ENCODE data around the gene FDXR.

DNA sequence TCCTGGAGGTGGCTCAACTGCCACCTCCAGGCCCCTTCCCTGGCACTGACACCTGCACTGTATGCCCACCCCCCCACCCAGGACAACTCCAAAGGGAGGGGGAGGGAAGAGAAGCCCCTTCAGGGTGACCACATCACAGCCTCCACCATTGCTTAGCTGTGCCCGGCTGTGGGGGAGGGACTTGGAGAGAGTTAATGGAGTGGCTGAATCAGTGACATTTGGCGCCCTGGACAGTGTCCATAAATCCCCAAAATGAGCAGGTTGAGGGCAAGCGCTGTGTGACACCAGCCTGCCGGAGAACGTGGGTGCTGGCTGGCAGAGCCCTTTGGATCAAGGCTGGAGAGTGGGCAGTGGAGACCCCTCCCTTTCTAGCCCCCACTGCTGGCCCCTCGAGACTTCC lies 49.4 kb upstream of the FDXR start:
- no peak for TF ChIP-seq POLR2AphosphoS5 (IDR thresholded peaks at IDR 0.05; ENCODE audit: borderline replicate concordance, low read depth, low read length)
- no peak for TF ChIP-seq FOXP2 (optimal IDR thresholded peaks at IDR 0.05; ENCODE audit: control extremely low read depth, extremely low read length, insufficient read depth)
